Fibroblast of mammary gland (primary cell): ENCODE results near the gene IHH.

Experiments used
- DNase-seq: peaks from one replicate; pipeline ENCODE4 v3.0.0-alpha.2; 2010; ENCODE audit warnings: low read depth
- H3K4me3 ChIP-seq: 2 replicates; pipeline ENCODE4 v1.5.1; 2011; ENCODE audit warnings: low read depth, mild to moderate bottlenecking, low read length, moderate library complexity; ENCODE audit not compliant: control insufficient read depth
- TF ChIP-seq, protein P1 (sequence below): conservative IDR thresholded peaks from 2 replicates; pipeline ENCODE4 v1.5.1; 2011; ENCODE audit warnings: low read depth, low read length, inconsistent platforms; ENCODE audit not compliant: control insufficient read depth, insufficient read depth

Gene IHH

GRCh38 chr2:219021591-219021990, 39.1 kb downstream of the IHH start:
- H3K4me3 ChIP-seq: no peak overlapping the region
- TF ChIP-seq, protein P1, sequence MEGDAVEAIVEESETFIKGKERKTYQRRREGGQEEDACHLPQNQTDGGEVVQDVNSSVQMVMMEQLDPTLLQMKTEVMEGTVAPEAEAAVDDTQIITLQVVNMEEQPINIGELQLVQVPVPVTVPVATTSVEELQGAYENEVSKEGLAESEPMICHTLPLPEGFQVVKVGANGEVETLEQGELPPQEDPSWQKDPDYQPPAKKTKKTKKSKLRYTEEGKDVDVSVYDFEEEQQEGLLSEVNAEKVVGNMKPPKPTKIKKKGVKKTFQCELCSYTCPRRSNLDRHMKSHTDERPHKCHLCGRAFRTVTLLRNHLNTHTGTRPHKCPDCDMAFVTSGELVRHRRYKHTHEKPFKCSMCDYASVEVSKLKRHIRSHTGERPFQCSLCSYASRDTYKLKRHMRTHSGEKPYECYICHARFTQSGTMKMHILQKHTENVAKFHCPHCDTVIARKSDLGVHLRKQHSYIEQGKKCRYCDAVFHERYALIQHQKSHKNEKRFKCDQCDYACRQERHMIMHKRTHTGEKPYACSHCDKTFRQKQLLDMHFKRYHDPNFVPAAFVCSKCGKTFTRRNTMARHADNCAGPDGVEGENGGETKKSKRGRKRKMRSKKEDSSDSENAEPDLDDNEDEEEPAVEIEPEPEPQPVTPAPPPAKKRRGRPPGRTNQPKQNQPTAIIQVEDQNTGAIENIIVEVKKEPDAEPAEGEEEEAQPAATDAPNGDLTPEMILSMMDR: no peak
- DNase-seq: no peak

DNA sequence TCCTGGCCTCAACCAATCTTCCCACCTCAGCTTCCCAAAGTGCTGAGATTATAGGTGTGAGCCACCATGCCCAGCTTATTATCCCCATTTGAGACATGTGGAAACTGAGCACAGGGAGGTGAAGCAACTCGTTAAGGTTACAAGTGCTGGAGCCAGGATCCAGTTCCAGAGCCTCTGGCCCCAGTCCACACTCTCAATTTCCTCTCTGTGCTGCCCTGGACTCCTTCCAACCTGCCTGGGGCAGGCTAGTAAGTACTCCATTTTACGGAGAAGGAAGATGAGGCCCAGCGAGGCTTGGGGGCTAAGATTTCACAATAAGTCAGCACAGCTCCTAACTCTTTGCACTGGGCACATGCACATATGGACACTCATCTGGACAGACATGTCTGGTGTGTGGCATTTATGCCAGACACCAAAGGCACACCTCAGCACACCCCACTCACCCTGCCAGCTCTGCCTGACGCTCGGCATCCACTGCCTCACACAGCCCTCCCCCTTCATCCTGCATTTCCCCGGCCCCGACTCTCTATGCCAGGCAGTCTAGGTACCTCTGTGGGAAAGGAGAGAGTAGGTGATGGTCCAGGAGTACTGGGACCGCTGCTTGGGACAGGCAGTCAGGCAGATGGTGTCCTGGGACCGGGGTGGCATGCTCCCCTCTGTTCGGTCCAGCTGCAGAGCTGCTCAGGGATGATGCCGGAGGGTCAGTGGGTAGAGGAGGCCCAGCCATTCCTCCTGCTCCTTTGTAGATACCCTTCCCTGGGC, 39.9 kb downstream of the IHH start:
- no peak for DNase-seq
- TF ChIP-seq, protein P1: no peak
- no peak overlapping the region for H3K4me3 ChIP-seq

GRCh38 chr2:219019436-219019835, 41.3 kb downstream of the IHH start:
- no peak for DNase-seq
- no peak overlapping the region for H3K4me3 ChIP-seq
- TF ChIP-seq, protein P1: no peak

- DNase-seq: no peak
- no peak overlapping the region for H3K4me3 ChIP-seq
- TF ChIP-seq, protein P1: no peak
These were observed 42.0 kb downstream of the IHH start for GRCh38 chr2:219018726-219019125.

GRCh38 chr2:219018286-219018685, 42.4 kb downstream of the IHH start:
- no peak overlapping the region for H3K4me3 ChIP-seq
- DNase-seq: no peak
- TF ChIP-seq, protein P1: no peak

DNA sequence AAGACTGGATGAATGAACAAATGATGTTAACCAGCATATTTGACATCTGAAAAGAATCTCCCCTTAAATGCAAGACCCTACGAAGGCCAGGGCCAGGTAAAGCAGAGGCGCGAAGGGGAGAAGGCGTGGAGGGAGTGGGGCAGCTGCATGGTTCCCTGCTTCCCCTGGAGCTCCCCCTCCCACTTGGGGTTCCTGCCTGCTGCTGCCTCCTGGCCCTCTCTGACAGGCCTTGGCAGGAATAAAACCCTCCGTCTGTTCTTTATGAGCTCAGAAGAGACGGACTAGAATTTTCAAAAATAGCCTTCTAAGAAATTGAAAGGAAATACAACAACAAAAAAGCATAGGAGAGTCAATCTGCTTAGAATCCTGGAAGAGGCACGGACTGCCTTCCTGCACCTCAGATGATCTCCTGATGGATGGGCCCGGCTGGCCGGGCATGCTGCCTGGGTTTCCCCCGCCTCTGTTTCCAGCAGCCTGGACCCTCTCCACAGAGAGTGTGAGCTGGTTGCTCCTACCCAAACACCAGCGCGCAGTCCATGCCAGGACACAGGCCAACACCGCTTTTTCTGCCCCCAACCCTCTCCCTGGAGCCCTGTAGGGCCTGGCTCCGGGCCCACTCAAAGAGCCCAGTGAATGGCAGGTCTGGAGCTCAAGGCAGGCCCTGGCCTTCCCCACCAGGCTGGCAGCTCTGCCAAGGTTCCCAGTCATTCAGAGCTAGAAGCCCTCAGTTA, 43.4 kb downstream of the IHH start:
- TF ChIP-seq, protein P1: no peak

More for the DNA sequence above, 43.4 kb downstream of the IHH start:
- DNase-seq: no peak
- no peak overlapping the region for H3K4me3 ChIP-seq
